SK-N-MC (cell line): ENCODE results near the gene ZNF620.

ENCODE experiments used
- EZH2 ChIP-seq: fragments of 200-600 bp; sonication (generic); IDR thresholded peaks from one replicate; pipeline ENCODE4 v1.6.1; 2017; ENCODE audit warnings: antibody characterized with exemption
- POLR2AphosphoS5 ChIP-seq: IDR thresholded peaks from 2 replicates; pipeline ENCODE4 v1.6.1; 2012; ENCODE audit warnings: mild to moderate bottlenecking, low read depth, low read length, borderline replicate concordance

- TF ChIP-seq EZH2 (no peak), POLR2AphosphoS5 (no peak)
Observed at GRCh38 chr3:40470701-40471100, 35.1 kb upstream of the ZNF620 start.
